Measurements from ENCODE around the gene GP1BB. TPM values are rescaled to one million over a fixed set of nuclear protein-coding genes. Genes with fewer than 3 reads are reported as not detected.
A peak's percentile ranks its signal among the peaks of the same experiment; 100 is the strongest.
"Not testable (repeated sequence)": the region's sequence is repeated elsewhere in the genome, so short reads cannot be mapped to it uniquely, and the experiment has no call there.

GP1BB gene
- total RNA-seq, 2 donors from 2014 or later: not detected

- ATAC-seq (peak; percentile 29 to 40), DNase-seq (ENCODE audit: low spot score) (no peak)
- no peak overlapping the region for H3K4me3 Mint-ChIP-seq
- no peaks in the 10 kb centered on the region for H3K4me1 Mint-ChIP-seq (ENCODE audit: low read depth in 2 of 2)
- no peaks in the 10 kb centered on the region for H3K9me3 Mint-ChIP-seq
- no peak overlapping the region for H3K27ac Mint-ChIP-seq
- H3K27me3 Mint-ChIP-seq: peaks cover 15 to 16% of the 10 kb centered on the region in 2 donors
- no peaks in the 10 kb centered on the region for H3K36me3 Mint-ChIP-seq
These were observed 35.6 kb upstream of the GP1BB start for GRCh38 chr22:19687561-19688300.

DNA sequence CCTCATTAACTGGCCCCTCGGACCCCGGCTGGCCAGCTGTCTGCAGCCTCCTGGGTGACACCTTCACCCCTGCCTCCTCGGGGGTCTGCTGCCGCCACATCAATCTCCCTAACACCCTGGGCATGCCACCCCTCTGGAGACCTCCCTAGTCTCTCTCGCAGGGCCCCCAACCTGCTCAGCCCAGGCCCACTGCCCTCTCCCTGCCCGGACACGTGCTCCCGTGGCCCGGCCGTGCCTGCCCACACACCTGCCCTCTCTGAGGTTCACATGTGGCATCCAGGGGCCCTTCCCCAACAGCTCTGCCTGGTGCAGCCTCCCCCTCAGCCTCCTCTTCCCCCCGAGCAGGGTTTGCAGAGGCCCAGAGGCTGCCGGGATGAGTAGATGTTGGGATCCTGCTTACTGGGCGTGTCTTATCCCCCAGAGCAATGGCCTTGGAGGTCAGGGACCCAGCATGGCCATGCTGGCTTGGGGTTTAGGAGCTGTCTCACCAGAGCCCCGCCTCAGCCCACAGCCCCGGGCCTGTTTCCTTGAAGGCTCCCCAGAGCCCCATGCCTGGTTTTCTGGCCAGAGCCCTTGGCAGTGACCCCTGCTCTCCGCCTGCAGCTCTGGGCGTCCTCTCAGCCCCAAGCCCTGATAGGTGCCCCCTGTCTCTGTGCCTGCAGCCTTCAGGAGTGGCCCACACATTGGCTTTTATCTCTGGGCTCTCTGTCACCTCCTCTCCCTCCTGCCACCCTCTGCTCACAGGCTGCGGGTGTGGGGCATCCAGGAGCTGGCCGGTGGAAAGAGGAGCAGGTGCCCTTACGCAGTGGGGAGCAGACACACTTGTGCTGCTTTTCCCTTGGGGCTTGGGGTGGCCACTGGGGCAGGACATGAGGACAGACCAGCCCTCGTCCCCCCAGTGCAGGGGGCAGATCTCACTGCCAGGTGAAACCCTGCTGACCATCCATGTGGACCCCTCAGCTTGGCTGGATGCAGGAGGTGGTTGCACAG lies 34.7 kb upstream of the GP1BB start:
- H3K4me1 Mint-ChIP-seq (ENCODE audit: low read depth in 2 of 2): no peaks in the 10 kb centered on the region
- H3K4me3 Mint-ChIP-seq: no peak overlapping the region
- no peaks in the 10 kb centered on the region for H3K9me3 Mint-ChIP-seq
- peak; percentile 22 to 46 for ATAC-seq
- no peak overlapping the region for H3K27ac Mint-ChIP-seq
- peaks cover 13% of the 10 kb centered on the region in 2 donors for H3K27me3 Mint-ChIP-seq
- no peaks in the 10 kb centered on the region for H3K36me3 Mint-ChIP-seq
- no peak for DNase-seq (ENCODE audit: low spot score)

DNA sequence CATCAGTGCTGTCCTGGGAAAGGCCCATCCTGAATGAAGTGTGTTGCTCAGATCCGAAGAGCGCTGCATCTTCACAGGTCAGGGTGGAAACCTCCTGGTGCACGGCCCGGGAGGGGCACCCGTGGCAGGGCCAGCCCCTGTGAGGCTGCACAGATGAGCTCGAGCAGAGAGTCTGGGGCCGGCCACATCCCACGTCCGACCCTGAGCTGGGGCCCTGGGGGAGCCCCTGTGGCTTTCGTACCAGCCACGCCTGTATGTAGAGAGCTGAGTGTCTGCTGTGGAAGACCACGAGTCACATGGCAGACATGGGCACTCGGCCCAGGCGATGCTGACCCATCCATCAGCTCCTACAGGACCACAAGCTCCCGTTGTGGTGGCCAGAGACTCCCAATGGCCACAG lies 33.9 kb upstream of the GP1BB start:
- DNase-seq (ENCODE audit: low spot score): no peak
- H3K36me3 Mint-ChIP-seq: no peaks in the 10 kb centered on the region
- H3K27me3 Mint-ChIP-seq: peaks cover 5 to 7% of the 10 kb centered on the region in 2 donors
- peak; percentile 19 to 29 for ATAC-seq
- H3K9me3 Mint-ChIP-seq: no peaks in the 10 kb centered on the region
- H3K27ac Mint-ChIP-seq: no peak overlapping the region
- H3K4me1 Mint-ChIP-seq (ENCODE audit: low read depth in 2 of 2): no peaks in the 10 kb centered on the region
- no peak overlapping the region for H3K4me3 Mint-ChIP-seq

DNA sequence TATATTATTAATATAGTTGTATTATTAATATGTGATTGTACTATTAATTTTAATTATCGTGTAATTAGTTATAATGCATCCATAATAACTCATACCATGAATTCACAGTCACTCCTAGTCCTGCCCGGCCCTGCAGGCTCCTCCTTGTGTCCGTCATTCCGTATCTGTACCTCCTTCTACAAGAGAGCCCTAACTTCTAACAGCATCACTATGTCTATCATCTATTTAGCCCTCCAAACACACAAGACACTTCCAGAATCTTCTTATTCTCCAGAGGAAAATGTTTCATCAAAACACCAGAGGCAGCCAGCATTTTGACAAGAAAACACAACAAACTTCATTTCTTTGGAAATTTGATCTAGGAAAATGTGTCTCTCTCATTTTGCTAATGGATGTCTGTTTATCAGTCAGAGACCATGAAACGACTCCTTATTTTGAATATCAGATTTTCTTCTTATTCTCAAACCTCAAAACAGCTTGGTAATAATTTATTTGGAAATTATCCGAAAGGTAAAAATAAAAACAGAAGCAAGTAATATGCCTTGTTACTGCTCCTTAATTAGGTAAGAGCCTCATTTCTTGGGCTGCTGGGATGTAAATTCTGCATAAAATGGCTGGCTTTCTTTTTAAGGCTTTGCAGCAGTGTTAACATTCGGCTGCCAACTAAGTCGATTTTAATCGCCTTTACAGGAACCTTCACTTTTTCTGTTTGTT lies 32.2 kb upstream of the GP1BB start:
- no peak overlapping the region for H3K27ac Mint-ChIP-seq
- H3K9me3 Mint-ChIP-seq: no peaks in the 10 kb centered on the region
- H3K36me3 Mint-ChIP-seq: no peaks in the 10 kb centered on the region
- no peak for DNase-seq (ENCODE audit: low spot score)
- no peak for ATAC-seq
- no peak overlapping the region for H3K4me3 Mint-ChIP-seq
- H3K27me3 Mint-ChIP-seq: peaks cover 5 to 7% of the 10 kb centered on the region in 2 donors
- H3K4me1 Mint-ChIP-seq (ENCODE audit: low read depth in 2 of 2): no peaks in the 10 kb centered on the region

DNA sequence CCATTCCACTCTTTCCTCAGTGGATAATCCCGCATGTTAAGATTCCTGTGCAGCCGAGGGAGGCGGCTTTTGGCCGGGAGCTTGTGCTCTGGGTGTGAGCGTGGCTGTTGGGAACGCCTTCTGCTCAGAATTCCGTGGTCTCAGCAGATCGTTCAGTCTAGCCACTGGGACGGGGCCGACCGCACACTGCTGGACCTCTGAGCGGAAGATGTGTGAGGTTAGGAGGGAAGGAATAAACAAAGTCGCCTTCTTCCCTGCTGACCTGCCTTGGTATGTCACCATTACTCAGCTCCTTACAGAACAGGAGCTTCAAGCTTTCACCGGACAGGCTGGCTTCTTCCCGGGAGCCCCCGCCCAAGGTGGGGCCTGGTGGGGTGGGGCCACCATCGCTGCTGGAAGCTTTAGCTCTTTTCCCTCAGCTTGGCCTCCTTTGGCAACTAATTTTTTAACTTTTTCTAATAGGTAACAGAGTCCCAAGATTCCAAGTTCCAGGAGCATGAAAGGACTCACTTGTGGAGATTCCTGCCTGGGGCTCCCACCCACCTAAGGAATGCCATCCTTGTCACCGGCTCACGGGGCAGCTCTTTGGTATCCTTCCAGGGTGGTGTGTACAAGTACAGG lies 31.5 kb upstream of the GP1BB start:
- DNase-seq (ENCODE audit: low spot score): no peak
- no peaks in the 10 kb centered on the region for H3K4me1 Mint-ChIP-seq (ENCODE audit: low read depth in 2 of 2)
- H3K27me3 Mint-ChIP-seq: peaks cover 5 to 7% of the 10 kb centered on the region in 2 donors
- no peaks in the 10 kb centered on the region for H3K36me3 Mint-ChIP-seq
- no peak overlapping the region for H3K4me3 Mint-ChIP-seq
- H3K27ac Mint-ChIP-seq: no peak overlapping the region
- no peaks in the 10 kb centered on the region for H3K9me3 Mint-ChIP-seq
- ATAC-seq: no peak

GRCh38 chr22:19693581-19693980 lies 29.8 kb upstream of the GP1BB start:
- H3K9me3 Mint-ChIP-seq: no peaks in the 10 kb centered on the region
- DNase-seq (ENCODE audit: low spot score): no peak
- H3K36me3 Mint-ChIP-seq: no peaks in the 10 kb centered on the region
- peaks cover 5 to 7% of the 10 kb centered on the region in 2 donors for H3K27me3 Mint-ChIP-seq
- H3K27ac Mint-ChIP-seq: no peak overlapping the region
- ATAC-seq: no peak
- no peaks in the 10 kb centered on the region for H3K4me1 Mint-ChIP-seq (ENCODE audit: low read depth in 2 of 2)
- no peak overlapping the region for H3K4me3 Mint-ChIP-seq

DNA sequence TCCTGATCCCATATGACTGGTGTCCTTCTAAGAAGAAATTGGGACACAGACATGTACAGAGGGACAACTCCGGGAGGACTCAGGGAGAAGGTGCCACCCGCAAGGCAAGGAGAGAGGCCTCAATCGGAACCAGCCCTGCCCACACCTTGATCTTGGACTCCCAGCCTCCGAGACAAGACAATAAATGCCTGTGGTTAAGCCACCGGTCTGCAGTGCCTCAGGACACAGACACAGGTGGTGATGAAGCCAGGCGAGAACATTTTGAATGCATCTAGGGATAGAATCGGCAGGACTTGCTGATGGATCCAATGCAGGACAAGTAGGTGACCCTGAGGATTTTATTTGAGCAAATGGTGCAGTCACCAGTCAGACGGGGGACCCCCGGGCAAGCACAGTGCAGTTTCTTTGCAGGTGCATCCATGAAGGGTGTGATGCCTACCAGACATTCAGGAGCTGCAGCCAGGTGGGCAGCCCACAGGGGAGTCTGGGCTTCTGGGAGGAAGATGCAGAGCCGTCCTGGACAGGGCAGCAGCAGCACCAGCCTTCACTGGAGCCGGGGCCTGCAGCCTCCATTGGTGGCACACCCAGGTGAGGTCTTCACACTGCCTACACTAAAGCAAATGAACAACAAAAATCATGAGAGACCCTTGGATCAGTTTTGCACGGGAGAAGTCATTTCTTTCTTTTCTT lies 29.2 kb upstream of the GP1BB start:
- ATAC-seq (no peak), DNase-seq (ENCODE audit: low spot score) (no peak)
- peaks cover 5 to 7% of the 10 kb centered on the region in 2 donors for H3K27me3 Mint-ChIP-seq
- H3K36me3 Mint-ChIP-seq: no peaks in the 10 kb centered on the region
- no peaks in the 10 kb centered on the region for H3K9me3 Mint-ChIP-seq
- no peaks in the 10 kb centered on the region for H3K4me1 Mint-ChIP-seq (ENCODE audit: low read depth in 2 of 2)
- no peak overlapping the region for H3K4me3 Mint-ChIP-seq
- no peak overlapping the region for H3K27ac Mint-ChIP-seq

DNA sequence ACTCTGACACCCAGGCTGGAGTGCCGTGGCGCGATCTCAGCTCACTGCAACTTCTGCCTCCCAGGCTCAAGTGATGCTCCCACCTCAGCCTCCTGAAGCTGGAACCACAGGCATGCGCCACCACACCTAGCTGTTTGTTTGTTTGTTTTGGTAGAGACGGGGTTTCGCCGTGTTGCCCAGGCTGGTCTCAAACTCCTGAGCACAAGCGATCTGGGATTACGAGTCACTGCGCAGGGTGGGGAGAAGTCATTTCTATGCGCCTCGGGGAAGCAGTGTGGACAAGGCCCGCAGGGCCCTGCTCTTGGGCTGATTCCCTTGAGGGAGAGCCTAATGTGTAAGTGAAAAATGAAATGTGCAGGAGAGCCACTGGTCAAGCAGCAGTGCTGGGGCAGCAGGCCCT lies 28.6 kb upstream of the GP1BB start:
- Mint-ChIP-seq H3K4me1 (ENCODE audit: low read depth in 2 of 2) (no peaks in the 10 kb centered on the region), H3K9me3 (no peaks in the 10 kb centered on the region), H3K27ac (no peak overlapping the region), H3K4me3 (no peak overlapping the region), H3K36me3 (no peaks in the 10 kb centered on the region), H3K27me3 (peaks cover 5 to 7% of the 10 kb centered on the region in 2 donors)
- ATAC-seq: no peak
- DNase-seq (ENCODE audit: low spot score): no peak

GRCh38 chr22:19696504-19697276 lies 26.6 kb upstream of the GP1BB start:
- no peak for DNase-seq (ENCODE audit: low spot score)
- Mint-ChIP-seq H3K36me3 (no peaks in the 10 kb centered on the region), H3K4me1 (ENCODE audit: low read depth in 2 of 2) (no peaks in the 10 kb centered on the region), H3K4me3 (no peak overlapping the region), H3K27me3 (peaks cover 9 to 13% of the 10 kb centered on the region in 2 donors), H3K27ac (no peak overlapping the region), H3K9me3 (no peaks in the 10 kb centered on the region)
- no peak for ATAC-seq

DNA sequence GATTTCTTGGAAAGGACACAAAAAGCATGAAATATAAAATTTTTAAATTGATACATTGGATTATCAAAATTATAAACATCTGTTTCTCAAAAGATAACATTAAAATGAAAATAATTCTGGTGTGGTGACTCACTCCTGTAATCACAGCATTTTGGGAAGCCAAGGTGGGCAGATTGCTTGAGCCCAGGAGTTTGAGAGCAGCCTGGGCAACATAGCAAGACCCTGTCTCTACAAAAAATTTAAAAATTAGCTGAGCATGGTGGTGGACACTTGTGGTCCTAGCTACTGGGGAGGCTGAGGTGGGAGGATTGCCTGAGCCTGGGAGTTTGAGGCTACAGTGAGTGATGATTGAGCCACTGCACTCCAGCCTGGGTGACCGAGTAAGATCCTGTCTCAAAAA lies 25.5 kb upstream of the GP1BB start:
- ATAC-seq; DNase-seq (ENCODE audit: low spot score); H3K27ac Mint-ChIP-seq; H3K36me3 Mint-ChIP-seq; H3K9me3 Mint-ChIP-seq; H3K4me3 Mint-ChIP-seq; H3K4me1 Mint-ChIP-seq (ENCODE audit: low read depth in 2 of 2): not testable (repeated sequence)
- H3K27me3 Mint-ChIP-seq: peaks cover 11 to 13% of the 10 kb centered on the region in 2 donors

DNA sequence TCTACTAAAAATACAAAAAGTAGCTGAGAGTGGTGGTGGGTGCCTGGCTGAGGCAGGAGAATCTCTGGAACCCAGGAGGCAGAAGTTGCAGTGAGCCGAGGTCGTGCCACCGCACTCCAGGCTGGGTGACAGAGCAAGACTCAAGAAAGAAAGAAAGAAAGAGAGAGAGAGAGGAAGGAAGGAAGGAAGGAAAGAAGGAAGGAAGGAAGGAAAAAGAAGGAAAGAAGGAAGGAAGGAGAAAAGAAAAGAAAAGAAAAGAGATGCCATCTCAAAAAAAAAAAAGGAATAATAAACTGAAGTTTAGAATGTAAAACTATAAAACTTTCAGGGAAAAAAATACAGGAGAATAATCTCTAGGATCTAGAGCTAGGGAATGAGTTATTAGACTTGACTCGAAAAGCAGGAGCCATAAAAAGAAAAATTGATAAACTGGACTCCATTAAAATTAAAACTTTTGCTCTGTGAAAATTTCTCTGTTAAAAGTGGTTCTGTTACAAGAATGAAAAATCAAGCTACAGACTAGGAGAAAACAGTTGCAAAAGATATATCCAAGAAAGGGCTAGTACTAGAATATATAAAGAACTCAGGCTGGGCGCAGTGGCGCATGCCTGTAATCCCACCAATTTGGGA lies 22.4 kb upstream of the GP1BB start:
- ATAC-seq: no peak
- Mint-ChIP-seq H3K9me3 (no peaks in the 10 kb centered on the region), H3K27ac (no peak overlapping the region), H3K36me3 (no peaks in the 10 kb centered on the region), H3K4me1 (ENCODE audit: low read depth in 2 of 2) (no peaks in the 10 kb centered on the region), H3K4me3 (no peak overlapping the region), H3K27me3 (peaks cover 11 to 13% of the 10 kb centered on the region in 2 donors)
- no peak for DNase-seq (ENCODE audit: low spot score)
